Measurements from ENCODE around the gene AMHR2.

DNA sequence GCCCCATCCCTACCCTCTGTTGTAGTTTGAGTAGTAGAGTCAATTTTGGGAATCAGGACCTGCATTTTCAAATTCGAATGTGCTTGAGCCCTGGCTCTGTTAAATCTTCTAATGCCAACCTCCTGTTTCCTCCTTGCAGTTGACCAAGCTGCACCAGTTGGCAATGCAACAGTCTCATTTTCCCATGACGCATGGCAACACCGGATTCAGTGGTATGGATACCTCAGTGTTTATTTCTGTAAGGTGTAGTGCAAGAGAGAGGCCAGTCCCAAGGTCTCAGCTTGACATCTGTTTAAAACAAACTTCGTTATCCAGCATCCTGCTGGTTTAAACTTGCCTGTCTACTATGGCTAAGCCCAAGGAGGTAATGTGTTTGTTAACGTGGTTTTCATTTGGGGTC is 43.4 kb downstream of the AMHR2 start:
- no peak for TF ChIP-seq CTCF (conservative IDR thresholded peaks at IDR 0.05; ENCODE audit: low read depth, low read length)
- no peak for TF ChIP-seq RCOR1 (IDR thresholded peaks at IDR 0.05; ENCODE audit: insufficient replicate concordance, low read length)
- no peak for TF ChIP-seq POLR2A (IDR thresholded peaks at IDR 0.05; ENCODE audit: low read depth, low read length)
- no peak for TF ChIP-seq CEBPB (IDR thresholded peaks at IDR 0.05; ENCODE audit: low read depth, low read length)

Data from IMR-90 (cell line).